HCT116 (cell line): ENCODE measurements around the gene DDHD1.
"Not testable (repeated sequence)": the region's sequence is repeated elsewhere in the genome, so short reads cannot be mapped to it uniquely, and the experiment has no call there.

Source experiments
- POLR2A ChIP-seq: IDR thresholded peaks from 2 replicates; pipeline ENCODE4 v1.7.0; 2011; ENCODE audit warnings: borderline replicate concordance; ENCODE audit not compliant: insufficient read depth, insufficient read length; ENCODE audit errors: extremely low read depth
- POLR2AphosphoS5 ChIP-seq: IDR thresholded peaks from 2 replicates; pipeline ENCODE4 v1.6.1; 2011; ENCODE audit warnings: mild to moderate bottlenecking, low read depth, low read length, moderate library complexity
- TF ChIP-seq, protein P1 (sequence below), 3 experiments: fragments of 200-600 bp in 1 of 3; sonication (generic) in 1 of 3; IDR thresholded peaks in 2 of 3; conservative IDR thresholded peaks in 1 of 3; 2 replicates each; pipeline ENCODE4 v1.5.1; 2012 to 2017; ENCODE audit warnings: low read depth in 2 of 3, low read length in 2 of 3, antibody characterized with exemption in 1 of 3, borderline replicate concordance in 1 of 3, control low read depth in 1 of 3, mild to moderate bottlenecking in 1 of 3, mixed read lengths in 1 of 3, mixed run types in 1 of 3, moderate library complexity in 1 of 3; ENCODE audit not compliant: insufficient read depth in 1 of 3

GRCh38 chr14:53117479-53117878 lies 35.6 kb downstream of the DDHD1 start:
- TF ChIP-seq, protein P1, sequence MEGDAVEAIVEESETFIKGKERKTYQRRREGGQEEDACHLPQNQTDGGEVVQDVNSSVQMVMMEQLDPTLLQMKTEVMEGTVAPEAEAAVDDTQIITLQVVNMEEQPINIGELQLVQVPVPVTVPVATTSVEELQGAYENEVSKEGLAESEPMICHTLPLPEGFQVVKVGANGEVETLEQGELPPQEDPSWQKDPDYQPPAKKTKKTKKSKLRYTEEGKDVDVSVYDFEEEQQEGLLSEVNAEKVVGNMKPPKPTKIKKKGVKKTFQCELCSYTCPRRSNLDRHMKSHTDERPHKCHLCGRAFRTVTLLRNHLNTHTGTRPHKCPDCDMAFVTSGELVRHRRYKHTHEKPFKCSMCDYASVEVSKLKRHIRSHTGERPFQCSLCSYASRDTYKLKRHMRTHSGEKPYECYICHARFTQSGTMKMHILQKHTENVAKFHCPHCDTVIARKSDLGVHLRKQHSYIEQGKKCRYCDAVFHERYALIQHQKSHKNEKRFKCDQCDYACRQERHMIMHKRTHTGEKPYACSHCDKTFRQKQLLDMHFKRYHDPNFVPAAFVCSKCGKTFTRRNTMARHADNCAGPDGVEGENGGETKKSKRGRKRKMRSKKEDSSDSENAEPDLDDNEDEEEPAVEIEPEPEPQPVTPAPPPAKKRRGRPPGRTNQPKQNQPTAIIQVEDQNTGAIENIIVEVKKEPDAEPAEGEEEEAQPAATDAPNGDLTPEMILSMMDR (IDR thresholded peaks at IDR 0.05 in 2 of 3, conservative IDR thresholded peaks at IDR 0.05 in 1 of 3; ENCODE audit: borderline replicate concordance in 1 of 3, insufficient read depth in 1 of 3, low read depth in 2 of 3, low read length in 2 of 3): not testable (repeated sequence)
- TF ChIP-seq POLR2AphosphoS5, POLR2A: not testable (repeated sequence)
